ENCODE measurements around the gene APBA2. TPM values are rescaled to one million over a fixed set of nuclear protein-coding genes. Genes with fewer than 3 reads are reported as not detected.

APBA2 gene
- total and polyA plus RNA-seq, 10 of the 15 experiments (the other 5 are each of a cell fraction or from before 2014, with no cell fraction given) = 0.06 to 0.26 (median 0.07) TPM; not detected in 7

DNA sequence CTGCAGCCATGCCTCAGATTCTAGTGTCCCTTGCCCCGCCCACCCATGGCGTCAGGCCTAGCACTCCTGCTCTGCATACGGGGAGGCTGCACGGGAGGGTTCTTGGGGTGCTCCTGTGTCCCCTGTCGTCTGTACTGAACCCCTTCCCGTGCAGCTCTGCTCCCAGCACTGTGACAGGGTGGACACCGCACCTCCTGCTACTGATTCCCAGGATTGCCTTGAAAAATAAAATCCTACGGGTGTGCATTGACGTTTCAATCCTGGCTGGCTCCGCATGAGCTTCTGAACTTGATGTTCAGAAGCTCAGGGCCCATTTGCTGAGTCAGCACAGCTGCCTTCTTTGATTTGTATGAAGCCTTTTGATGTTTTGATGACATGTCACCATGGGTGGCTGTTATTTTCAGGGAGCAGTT is 176.4 kb downstream of the APBA2 start:
- ATAC-seq (no peak), DNase-seq (ENCODE audit: low read depth, low spot score) (no peak), FAIRE-seq (no peak)
- no peak overlapping the region for H3K9ac ChIP-seq (ENCODE audit: control insufficient read depth, insufficient read depth, low read length)
- H3K27me3 ChIP-seq (replicated peaks in 1 of 2; ENCODE audit: control insufficient read depth in 2 of 2, insufficient read depth in 2 of 2, low read length in 1 of 2) = no peaks in the 10 kb centered on the region
- in situ Hi-C loops (cut with MboI) = no loop called here
- no peak overlapping the region for H3K4me3 ChIP-seq
- 42% methylated on average over 10 of the region's 10 CpGs for WGBS (ENCODE audit: insufficient coverage, insufficient replicate concordance, low lambda C conversion rate, missing lambda C conversion rate)
- CTCF ChIA-PET = no interaction called here
- no peaks in the 10 kb centered on the region for H3K9me3 ChIP-seq (replicated peaks; ENCODE audit: control insufficient read depth, insufficient read depth, low read length)
- H3K79me2 ChIP-seq (ENCODE audit: control insufficient read depth, insufficient read depth, low read length) = no peaks in the 10 kb centered on the region
- H3K27ac ChIP-seq (ENCODE audit: control insufficient read depth, insufficient read depth) = no peak overlapping the region
- RAD21 ChIA-PET (ENCODE audit: unreplicated experiment) = no interaction called here
- H3K4me2 ChIP-seq (ENCODE audit: control insufficient read depth, insufficient read depth) = no peak overlapping the region
- H4K20me1 ChIP-seq (ENCODE audit: control insufficient read depth, insufficient read depth) = no peaks in the 10 kb centered on the region
- no peaks in the 10 kb centered on the region for H3K36me3 ChIP-seq (ENCODE audit: control insufficient read depth in 2 of 2, insufficient read depth in 2 of 2, low read length in 1 of 2)
- SMC1A ChIA-PET (ENCODE audit: uncharacterized antibody, unreplicated experiment) = no interaction called here
- no TSS peak for BruUV-seq (replicated peaks)
- no peak overlapping the region for H2AFZ ChIP-seq (ENCODE audit: control insufficient read depth, low read depth, low read length)
- H3K4me1 ChIP-seq (ENCODE audit: control insufficient read depth, insufficient read depth, low read length) = no peaks in the 10 kb centered on the region
- POLR2A ChIA-PET = no interaction called here
- intact Hi-C loops (cut with micrococcal nuclease; ENCODE audit: unreplicated experiment) = no loop called here
- TF ChIP-seq ZBED1 (IDR thresholded peaks at IDR 0.05; ENCODE audit: borderline replicate concordance) (no peak), IRF4 (IDR thresholded peaks at IDR 0.05; ENCODE audit: low read depth, low read length) (no peak), MYB (IDR thresholded peaks at IDR 0.05; ENCODE audit: borderline replicate concordance, low read depth, low read length) (no peak), TCF12 (IDR thresholded peaks at IDR 0.05; ENCODE audit: low read depth, low read length) (no peak), KAT2A (conservative IDR thresholded peaks at IDR 0.05; ENCODE audit: control insufficient read depth, low read depth, low read length) (no peak), ZZZ3 (IDR thresholded peaks at IDR 0.05; ENCODE audit: control insufficient read depth, insufficient read length, low read depth) (no peak)

GRCh38 chr15:29062626-29063025 is 176.9 kb downstream of the APBA2 start:
- DNase-seq (ENCODE audit: low read depth, low spot score) (no peak), ATAC-seq (no peak), FAIRE-seq (no peak)
- no peak for TF ChIP-seq DPF2 (IDR thresholded peaks at IDR 0.05)
- no peak for TF ChIP-seq MEF2A (IDR thresholded peaks at IDR 0.05; ENCODE audit: insufficient read depth, low read depth, low read length)
- Histone ChIP-seq H3K36me3 (ENCODE audit: control insufficient read depth in 2 of 2, insufficient read depth in 2 of 2, low read length in 1 of 2) (no peaks in the 10 kb centered on the region), H3K27ac (ENCODE audit: control insufficient read depth, insufficient read depth) (no peak overlapping the region), H3K79me2 (ENCODE audit: control insufficient read depth, insufficient read depth, low read length) (no peaks in the 10 kb centered on the region), H3K4me1 (ENCODE audit: control insufficient read depth, insufficient read depth, low read length) (no peaks in the 10 kb centered on the region), H3K4me2 (ENCODE audit: control insufficient read depth, insufficient read depth) (no peak overlapping the region), H3K9ac (ENCODE audit: control insufficient read depth, insufficient read depth, low read length) (no peak overlapping the region), H3K27me3 (replicated peaks in 1 of 2; ENCODE audit: control insufficient read depth in 2 of 2, insufficient read depth in 2 of 2, low read length in 1 of 2) (no peaks in the 10 kb centered on the region), H4K20me1 (ENCODE audit: control insufficient read depth, insufficient read depth) (no peaks in the 10 kb centered on the region), H2AFZ (ENCODE audit: control insufficient read depth, low read depth, low read length) (no peak overlapping the region), H3K9me3 (replicated peaks; ENCODE audit: control insufficient read depth, insufficient read depth, low read length) (no peaks in the 10 kb centered on the region), H3K4me3 (no peak overlapping the region)
- SMC1A ChIA-PET (ENCODE audit: uncharacterized antibody, unreplicated experiment) = no interaction called here
- CTCF ChIA-PET = no interaction called here
- WGBS (ENCODE audit: insufficient coverage, insufficient replicate concordance, low lambda C conversion rate, missing lambda C conversion rate) = 44% methylated on average over 7 of the region's 7 CpGs
- intact Hi-C loops (cut with micrococcal nuclease; ENCODE audit: unreplicated experiment) (no loop called here), in situ Hi-C loops (cut with MboI) (no loop called here)
- BruUV-seq (replicated peaks) = no TSS peak
- POLR2A ChIA-PET = no interaction called here
- RAD21 ChIA-PET (ENCODE audit: unreplicated experiment) = no interaction called here
